Measurements from ENCODE around the gene ARL5C. TPM values are rescaled to one million over a fixed set of nuclear protein-coding genes. Genes with fewer than 3 reads are reported as not detected.

ARL5C gene
- polyA plus RNA-seq, 1 donor from 2014 or later: not detected

- Histone ChIP-seq H3K4me2 (ENCODE audit: low read length) (no peak overlapping the region), H2AFZ (ENCODE audit: low read depth, low read length) (no peak overlapping the region), H3K27me3 (ENCODE audit: insufficient read depth, low read depth, low read length) (no peaks in the 10 kb centered on the region), H3K79me2 (replicated peaks; ENCODE audit: insufficient read depth, low read length) (no peaks in the 10 kb centered on the region), H3F3A (ENCODE audit: insufficient read depth, low read length, poor library complexity, severe bottlenecking) (no peaks in the 10 kb centered on the region), H4K20me1 (ENCODE audit: insufficient read depth) (no peaks in the 10 kb centered on the region), H3K9me3 (ENCODE audit: low read length) (no peaks in the 10 kb centered on the region), H3K36me3 (ENCODE audit: insufficient read depth, low read length) (peaks cover 10% of the 10 kb centered on the region), H3K27ac (ENCODE audit: low read length) (no peak overlapping the region), H3K9ac (ENCODE audit: low read length) (no peak overlapping the region), H3K9me2 (ENCODE audit: insufficient read depth, low read length) (no peaks in the 10 kb centered on the region), H3K4me3 (ENCODE audit: low read length) (no peak overlapping the region)
- TF ChIP-seq POLR2AphosphoS5 (IDR thresholded peaks at IDR 0.05): peak; percentile 4
- TF ChIP-seq EP300 (conservative IDR thresholded peaks at IDR 0.05; ENCODE audit: poor library complexity, severe bottlenecking): no peak
- TF ChIP-seq EZH2 (IDR thresholded peaks at IDR 0.05; ENCODE audit: borderline replicate concordance, insufficient read depth, low read length, poor library complexity, severe bottlenecking): no peak
Observed at GRCh38 chr17:39173080-39173479, 7.1 kb upstream of the ARL5C start.

GRCh38 chr17:39171933-39172332, 6.0 kb upstream of the ARL5C start:
- H3K4me2 ChIP-seq (ENCODE audit: low read length): no peak overlapping the region
- no peaks in the 10 kb centered on the region for H3K79me2 ChIP-seq (replicated peaks; ENCODE audit: insufficient read depth, low read length)
- no peak overlapping the region for H3K4me3 ChIP-seq (ENCODE audit: low read length)
- no peaks in the 10 kb centered on the region for H3K9me3 ChIP-seq (ENCODE audit: low read length)
- H3K9ac ChIP-seq (ENCODE audit: low read length): no peak overlapping the region
- no peaks in the 10 kb centered on the region for H3K9me2 ChIP-seq (ENCODE audit: insufficient read depth, low read length)
- peaks cover 8% of the 10 kb centered on the region for H3K27me3 ChIP-seq (ENCODE audit: insufficient read depth, low read depth, low read length)
- TF ChIP-seq, protein P1, sequence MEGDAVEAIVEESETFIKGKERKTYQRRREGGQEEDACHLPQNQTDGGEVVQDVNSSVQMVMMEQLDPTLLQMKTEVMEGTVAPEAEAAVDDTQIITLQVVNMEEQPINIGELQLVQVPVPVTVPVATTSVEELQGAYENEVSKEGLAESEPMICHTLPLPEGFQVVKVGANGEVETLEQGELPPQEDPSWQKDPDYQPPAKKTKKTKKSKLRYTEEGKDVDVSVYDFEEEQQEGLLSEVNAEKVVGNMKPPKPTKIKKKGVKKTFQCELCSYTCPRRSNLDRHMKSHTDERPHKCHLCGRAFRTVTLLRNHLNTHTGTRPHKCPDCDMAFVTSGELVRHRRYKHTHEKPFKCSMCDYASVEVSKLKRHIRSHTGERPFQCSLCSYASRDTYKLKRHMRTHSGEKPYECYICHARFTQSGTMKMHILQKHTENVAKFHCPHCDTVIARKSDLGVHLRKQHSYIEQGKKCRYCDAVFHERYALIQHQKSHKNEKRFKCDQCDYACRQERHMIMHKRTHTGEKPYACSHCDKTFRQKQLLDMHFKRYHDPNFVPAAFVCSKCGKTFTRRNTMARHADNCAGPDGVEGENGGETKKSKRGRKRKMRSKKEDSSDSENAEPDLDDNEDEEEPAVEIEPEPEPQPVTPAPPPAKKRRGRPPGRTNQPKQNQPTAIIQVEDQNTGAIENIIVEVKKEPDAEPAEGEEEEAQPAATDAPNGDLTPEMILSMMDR (IDR thresholded peaks at IDR 0.05; ENCODE audit: poor library complexity, severe bottlenecking): no peak
- no peaks in the 10 kb centered on the region for H3F3A ChIP-seq (ENCODE audit: insufficient read depth, low read length, poor library complexity, severe bottlenecking)
- peaks cover 10% of the 10 kb centered on the region for H3K36me3 ChIP-seq (ENCODE audit: insufficient read depth, low read length)
- H4K20me1 ChIP-seq (ENCODE audit: insufficient read depth): no peaks in the 10 kb centered on the region
- H2AFZ ChIP-seq (ENCODE audit: low read depth, low read length): no peak overlapping the region
- no peak overlapping the region for H3K27ac ChIP-seq (ENCODE audit: low read length)

GRCh38 chr17:39170558-39170957, 4.6 kb upstream of the ARL5C start:
- Histone ChIP-seq H3K4me3 (ENCODE audit: low read length) (no peak overlapping the region), H3K9me2 (ENCODE audit: insufficient read depth, low read length) (no peaks in the 10 kb centered on the region), H4K20me1 (ENCODE audit: insufficient read depth) (no peaks in the 10 kb centered on the region), H3F3A (ENCODE audit: insufficient read depth, low read length, poor library complexity, severe bottlenecking) (no peaks in the 10 kb centered on the region), H3K9ac (ENCODE audit: low read length) (no peak overlapping the region), H3K36me3 (ENCODE audit: insufficient read depth, low read length) (peaks cover 10% of the 10 kb centered on the region), H3K9me3 (ENCODE audit: low read length) (no peaks in the 10 kb centered on the region), H3K27ac (ENCODE audit: low read length) (no peak overlapping the region), H3K79me2 (replicated peaks; ENCODE audit: insufficient read depth, low read length) (no peaks in the 10 kb centered on the region), H2AFZ (ENCODE audit: low read depth, low read length) (no peak overlapping the region), H3K27me3 (ENCODE audit: insufficient read depth, low read depth, low read length) (peaks cover 22% of the 10 kb centered on the region), H3K4me2 (ENCODE audit: low read length) (no peak overlapping the region)
- no peak for TF ChIP-seq POLR2AphosphoS5 (IDR thresholded peaks at IDR 0.05)
- no peak for TF ChIP-seq MXI1 (conservative IDR thresholded peaks at IDR 0.05; ENCODE audit: poor library complexity, severe bottlenecking)
- no peak for TF ChIP-seq EZH2 (IDR thresholded peaks at IDR 0.05; ENCODE audit: borderline replicate concordance, insufficient read depth, low read length, poor library complexity, severe bottlenecking)
- TF ChIP-seq, protein P2, sequence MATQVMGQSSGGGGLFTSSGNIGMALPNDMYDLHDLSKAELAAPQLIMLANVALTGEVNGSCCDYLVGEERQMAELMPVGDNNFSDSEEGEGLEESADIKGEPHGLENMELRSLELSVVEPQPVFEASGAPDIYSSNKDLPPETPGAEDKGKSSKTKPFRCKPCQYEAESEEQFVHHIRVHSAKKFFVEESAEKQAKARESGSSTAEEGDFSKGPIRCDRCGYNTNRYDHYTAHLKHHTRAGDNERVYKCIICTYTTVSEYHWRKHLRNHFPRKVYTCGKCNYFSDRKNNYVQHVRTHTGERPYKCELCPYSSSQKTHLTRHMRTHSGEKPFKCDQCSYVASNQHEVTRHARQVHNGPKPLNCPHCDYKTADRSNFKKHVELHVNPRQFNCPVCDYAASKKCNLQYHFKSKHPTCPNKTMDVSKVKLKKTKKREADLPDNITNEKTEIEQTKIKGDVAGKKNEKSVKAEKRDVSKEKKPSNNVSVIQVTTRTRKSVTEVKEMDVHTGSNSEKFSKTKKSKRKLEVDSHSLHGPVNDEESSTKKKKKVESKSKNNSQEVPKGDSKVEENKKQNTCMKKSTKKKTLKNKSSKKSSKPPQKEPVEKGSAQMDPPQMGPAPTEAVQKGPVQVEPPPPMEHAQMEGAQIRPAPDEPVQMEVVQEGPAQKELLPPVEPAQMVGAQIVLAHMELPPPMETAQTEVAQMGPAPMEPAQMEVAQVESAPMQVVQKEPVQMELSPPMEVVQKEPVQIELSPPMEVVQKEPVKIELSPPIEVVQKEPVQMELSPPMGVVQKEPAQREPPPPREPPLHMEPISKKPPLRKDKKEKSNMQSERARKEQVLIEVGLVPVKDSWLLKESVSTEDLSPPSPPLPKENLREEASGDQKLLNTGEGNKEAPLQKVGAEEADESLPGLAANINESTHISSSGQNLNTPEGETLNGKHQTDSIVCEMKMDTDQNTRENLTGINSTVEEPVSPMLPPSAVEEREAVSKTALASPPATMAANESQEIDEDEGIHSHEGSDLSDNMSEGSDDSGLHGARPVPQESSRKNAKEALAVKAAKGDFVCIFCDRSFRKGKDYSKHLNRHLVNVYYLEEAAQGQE (IDR thresholded peaks at IDR 0.05; ENCODE audit: borderline replicate concordance): no peak
- TF ChIP-seq TAF1 (IDR thresholded peaks at IDR 0.05; ENCODE audit: low read depth): no peak
- no peak for TF ChIP-seq RAD21 (conservative IDR thresholded peaks at IDR 0.05)
- TF ChIP-seq, protein P1 (IDR thresholded peaks at IDR 0.05; ENCODE audit: poor library complexity, severe bottlenecking): no peak
- TF ChIP-seq SMC3 (conservative IDR thresholded peaks at IDR 0.05; ENCODE audit: poor library complexity): no peak
- TF ChIP-seq EP300 (conservative IDR thresholded peaks at IDR 0.05; ENCODE audit: poor library complexity, severe bottlenecking): no peak
